PC-9 (cell line): ENCODE measurements around the gene SESN3.

ENCODE experiments used
- CTCF ChIP-seq: fragments of 200-600 bp; sonication (generic); conservative IDR thresholded peaks from 2 replicates; pipeline ENCODE4 v1.6.1; 2017; ENCODE audit warnings: mixed run types, antibody characterized with exemption, mild to moderate bottlenecking, moderate library complexity
- EZH2 ChIP-seq: fragments of 200-600 bp; sonication (generic); IDR thresholded peaks from 2 replicates; pipeline ENCODE4 v1.8.0; 2017; ENCODE audit warnings: antibody characterized with exemption, low read depth

- TF ChIP-seq CTCF, result no peak
- no peak for TF ChIP-seq EZH2
Observed at GRCh38 chr11:95243673-95244072, 12.7 kb upstream of the SESN3 start.
